Right lobe of liver (tissue), 4 donors: Measurements from ENCODE around the gene RNF17.

Experiments
- POLR2A ChIP-seq: fragments of 450-650 bp; IDR thresholded peaks from one replicate; pipeline ENCODE4 v1.6.1; 2017; ENCODE audit warnings: antibody characterized with exemption, mild to moderate bottlenecking
- TF ChIP-seq, protein P1 (sequence below), 4 donors: fragments of 200-600 bp in 3 of 4; fragments of 450-650 bp in 1 of 4; IDR thresholded peaks; one replicate each; pipeline versions ENCODE4 v1.5.1 to v1.8.0; 2016 to 2022; ENCODE audit warnings: antibody characterized with exemption in 4 of 4, mild to moderate bottlenecking in 2 of 4
- donor health status: DM: no; HTN: no; CAD: no.
- donor health status: DM: no; HTN: no; CAD: no.
- donor health status: DM: no; HTN: yes; CAD: no.

- no peak for TF ChIP-seq POLR2A
- TF ChIP-seq, protein P1, sequence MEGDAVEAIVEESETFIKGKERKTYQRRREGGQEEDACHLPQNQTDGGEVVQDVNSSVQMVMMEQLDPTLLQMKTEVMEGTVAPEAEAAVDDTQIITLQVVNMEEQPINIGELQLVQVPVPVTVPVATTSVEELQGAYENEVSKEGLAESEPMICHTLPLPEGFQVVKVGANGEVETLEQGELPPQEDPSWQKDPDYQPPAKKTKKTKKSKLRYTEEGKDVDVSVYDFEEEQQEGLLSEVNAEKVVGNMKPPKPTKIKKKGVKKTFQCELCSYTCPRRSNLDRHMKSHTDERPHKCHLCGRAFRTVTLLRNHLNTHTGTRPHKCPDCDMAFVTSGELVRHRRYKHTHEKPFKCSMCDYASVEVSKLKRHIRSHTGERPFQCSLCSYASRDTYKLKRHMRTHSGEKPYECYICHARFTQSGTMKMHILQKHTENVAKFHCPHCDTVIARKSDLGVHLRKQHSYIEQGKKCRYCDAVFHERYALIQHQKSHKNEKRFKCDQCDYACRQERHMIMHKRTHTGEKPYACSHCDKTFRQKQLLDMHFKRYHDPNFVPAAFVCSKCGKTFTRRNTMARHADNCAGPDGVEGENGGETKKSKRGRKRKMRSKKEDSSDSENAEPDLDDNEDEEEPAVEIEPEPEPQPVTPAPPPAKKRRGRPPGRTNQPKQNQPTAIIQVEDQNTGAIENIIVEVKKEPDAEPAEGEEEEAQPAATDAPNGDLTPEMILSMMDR (IDR thresholded peaks at IDR 0.05) = no peak
Measured at GRCh38 chr13:24893863-24894262, 129.9 kb downstream of the RNF17 start.
